ENCODE results near the gene FARP2.

- TF ChIP-seq CTCF (IDR thresholded peaks at IDR 0.05) (no peak), JUND (IDR thresholded peaks at IDR 0.05) (no peak), EZH2phosphoT487 (IDR thresholded peaks at IDR 0.05; ENCODE audit: borderline replicate concordance, low read depth) (no peak), PBX3 (IDR thresholded peaks at IDR 0.05) (no peak)
Observed at GRCh38 chr2:241454837-241455485, 98.9 kb downstream of the FARP2 start.
